Activated naive CD8-positive, alpha-beta T cell treated with anti-CD3 and anti-CD28 coated beads for 36 hours (primary cell): Measurements from ENCODE around the gene CHN2. TPM values are rescaled to one million over a fixed set of nuclear protein-coding genes. Genes with fewer than 3 reads are reported as not detected.
A peak's percentile ranks its signal among the peaks of the same experiment; 100 is the strongest.

Experiments
- DNase-seq: peaks from one replicate; pipeline ENCODE4 v3.0.0; 2021
- H3K27ac Mint-ChIP-seq: one replicate; pipeline ENCODE4 v1.8.0; 2022; ENCODE audit warnings: mild to moderate bottlenecking, moderate library complexity, mixed read lengths
- H3K27me3 Mint-ChIP-seq: one replicate; pipeline ENCODE4 v1.8.0; 2022; ENCODE audit warnings: mild to moderate bottlenecking, mixed read lengths
- H3K36me3 Mint-ChIP-seq: one replicate; pipeline ENCODE4 v1.8.0; 2021; ENCODE audit warnings: mild to moderate bottlenecking, mixed read lengths
- H3K4me1 Mint-ChIP-seq: one replicate; pipeline ENCODE4 v1.8.0; 2021; ENCODE audit warnings: mixed read lengths
- H3K4me3 Mint-ChIP-seq: one replicate; pipeline ENCODE4 v1.8.0; 2022; ENCODE audit warnings: mild to moderate bottlenecking, moderate library complexity, mixed read lengths
- H3K9me3 Mint-ChIP-seq: one replicate; pipeline ENCODE4 v1.8.0; 2022; ENCODE audit warnings: mixed read lengths
- total RNA-seq, 2 experiments: library from RNA; stranded (reverse); gene quantifications; one replicate each; pipeline ENCODE4 v1.2.3, GENCODE V29; 2021

CHN2 gene
- total RNA-seq, 2 experiments from 2014 or later = 0.80 to 1.6 TPM

DNA sequence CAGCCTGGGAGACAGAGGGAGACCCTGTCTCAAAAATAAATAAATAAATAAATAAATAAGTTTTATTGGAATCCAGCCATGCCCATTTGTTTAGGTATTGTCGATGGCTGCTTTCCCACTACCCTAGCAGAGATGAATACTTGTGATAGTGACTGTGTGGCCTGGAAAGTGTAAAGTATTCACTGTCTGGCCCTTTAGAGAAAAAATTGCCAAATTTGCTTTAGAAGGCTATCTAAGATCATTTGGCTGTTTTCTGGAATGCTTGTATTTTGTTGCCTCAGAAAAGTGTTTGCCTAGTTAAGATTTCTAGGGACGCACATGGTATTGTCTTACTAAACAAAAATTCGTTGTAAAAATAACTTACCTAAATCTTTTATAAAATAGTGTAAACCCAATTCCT lies 35.4 kb downstream of the CHN2 start:
- Mint-ChIP-seq H3K27ac (no peak overlapping the region), H3K36me3 (no peaks in the 10 kb centered on the region), H3K9me3 (peaks cover 4% of the 10 kb centered on the region), H3K4me1 (peaks cover 10% of the 10 kb centered on the region), H3K27me3 (no peaks in the 10 kb centered on the region), H3K4me3 (no peak overlapping the region)
- no peak for DNase-seq

DNA sequence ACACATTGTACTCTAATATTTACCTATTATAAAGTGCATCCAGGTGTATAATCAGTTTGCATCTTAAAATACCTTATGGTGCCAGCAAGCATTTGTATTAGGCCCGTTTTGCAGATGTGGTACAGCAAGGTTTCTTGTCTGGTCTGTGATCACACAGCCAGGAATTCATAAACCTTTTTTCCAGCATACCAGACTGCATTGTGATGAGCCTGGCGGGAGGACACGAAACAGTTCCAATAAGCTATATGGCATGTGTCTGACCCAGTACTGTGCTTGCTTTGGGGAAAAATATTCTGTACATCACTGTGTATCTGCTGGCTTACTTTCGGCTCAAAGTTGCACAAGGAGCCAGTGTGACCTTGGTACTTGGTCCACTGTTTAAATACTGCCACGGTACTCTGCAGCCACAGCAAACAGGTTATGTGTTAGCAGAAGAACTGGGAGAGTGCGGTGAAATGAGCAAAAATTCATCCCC lies 36.3 kb downstream of the CHN2 start:
- Mint-ChIP-seq H3K4me3 (no peak overlapping the region), H3K27ac (no peak overlapping the region), H3K27me3 (no peaks in the 10 kb centered on the region), H3K36me3 (no peaks in the 10 kb centered on the region), H3K9me3 (peaks cover 4% of the 10 kb centered on the region), H3K4me1 (peaks cover 11% of the 10 kb centered on the region)
- no peak for DNase-seq

DNA sequence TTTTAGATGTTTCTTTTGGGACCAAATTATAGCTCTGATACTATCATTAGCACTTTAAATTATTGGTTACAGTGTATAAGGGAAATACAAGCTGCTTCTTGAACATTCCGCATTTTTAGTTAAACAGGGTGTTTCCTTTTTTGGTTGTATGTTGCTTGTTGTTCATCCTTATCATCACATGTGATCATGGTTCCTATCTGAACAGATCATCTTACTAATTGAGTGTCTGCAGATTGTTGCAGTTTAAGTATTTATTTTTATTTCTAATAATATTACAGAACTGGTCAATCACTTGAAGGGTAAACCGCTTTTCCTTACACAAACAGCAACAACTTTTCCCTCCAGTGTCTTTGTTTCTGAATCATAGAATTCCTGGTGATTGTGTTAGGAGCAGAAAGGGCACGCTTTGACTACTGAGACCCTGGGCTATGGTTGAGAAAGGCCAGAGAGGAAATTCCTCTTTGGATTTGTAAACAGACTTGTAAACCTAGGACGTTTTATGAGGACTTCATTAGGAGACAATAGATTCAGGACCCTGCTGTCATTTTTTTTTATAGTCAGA lies 37.2 kb downstream of the CHN2 start:
- H3K9me3 Mint-ChIP-seq = peaks cover 4% of the 10 kb centered on the region
- H3K27me3 Mint-ChIP-seq = no peaks in the 10 kb centered on the region
- H3K4me1 Mint-ChIP-seq = peaks cover 11% of the 10 kb centered on the region
- H3K27ac Mint-ChIP-seq = no peak overlapping the region
- H3K4me3 Mint-ChIP-seq = no peak overlapping the region
- no peak for DNase-seq
- H3K36me3 Mint-ChIP-seq = no peaks in the 10 kb centered on the region

DNA sequence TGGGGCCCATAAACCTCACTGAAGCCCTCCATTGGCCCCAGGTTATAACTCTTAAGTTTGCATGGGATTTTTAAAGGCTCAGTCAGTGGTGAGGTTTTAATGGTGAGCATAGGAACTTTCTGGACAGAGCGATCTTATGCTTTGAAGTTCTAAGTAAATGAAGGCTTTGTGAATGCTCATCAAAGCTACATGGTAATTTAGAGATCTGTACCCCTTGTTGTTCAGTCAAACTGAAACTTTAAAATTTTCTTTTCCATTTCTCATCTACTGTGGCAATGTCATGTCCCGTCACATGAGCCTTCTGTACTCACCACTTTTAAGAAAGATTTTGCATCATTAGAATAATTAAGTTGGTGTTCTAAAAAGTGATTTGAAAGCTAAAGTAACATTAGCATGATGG lies 39.9 kb downstream of the CHN2 start:
- Mint-ChIP-seq H3K36me3 (no peaks in the 10 kb centered on the region), H3K4me1 (peaks cover 11% of the 10 kb centered on the region), H3K27me3 (peaks cover 9% of the 10 kb centered on the region), H3K27ac (no peak overlapping the region), H3K4me3 (no peak overlapping the region), H3K9me3 (peaks cover 4% of the 10 kb centered on the region)
- no peak for DNase-seq

DNA sequence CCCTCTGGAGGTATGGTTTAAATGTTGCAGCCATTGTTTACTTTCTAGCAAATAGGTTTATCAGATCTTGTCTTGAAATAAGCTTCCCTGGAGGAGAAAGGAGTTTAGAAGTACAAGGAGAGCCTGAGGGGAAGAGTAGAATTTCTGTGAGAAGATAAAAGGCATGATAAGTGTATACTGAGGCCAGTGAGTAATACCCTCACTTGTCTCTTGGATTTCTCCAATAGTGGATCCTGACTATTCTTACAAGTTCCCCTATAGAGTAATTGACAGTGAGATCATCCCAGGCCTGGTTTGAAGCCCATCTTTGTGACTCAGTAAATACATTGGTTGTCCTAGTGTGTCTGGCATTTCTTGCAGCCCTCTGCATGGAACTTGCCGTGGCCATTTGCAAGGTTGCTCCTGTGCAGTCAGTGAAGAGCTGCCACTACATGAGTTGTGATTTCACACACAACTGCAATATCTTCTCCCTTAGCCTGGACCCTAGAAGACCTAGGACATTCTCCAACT lies 41.6 kb downstream of the CHN2 start:
- no peak for DNase-seq
- H3K4me3 Mint-ChIP-seq = no peak overlapping the region
- H3K9me3 Mint-ChIP-seq = peaks cover 4% of the 10 kb centered on the region
- H3K36me3 Mint-ChIP-seq = no peaks in the 10 kb centered on the region
- H3K27me3 Mint-ChIP-seq = peaks cover 13% of the 10 kb centered on the region
- no peak overlapping the region for H3K27ac Mint-ChIP-seq
- peaks cover 11% of the 10 kb centered on the region for H3K4me1 Mint-ChIP-seq

DNA sequence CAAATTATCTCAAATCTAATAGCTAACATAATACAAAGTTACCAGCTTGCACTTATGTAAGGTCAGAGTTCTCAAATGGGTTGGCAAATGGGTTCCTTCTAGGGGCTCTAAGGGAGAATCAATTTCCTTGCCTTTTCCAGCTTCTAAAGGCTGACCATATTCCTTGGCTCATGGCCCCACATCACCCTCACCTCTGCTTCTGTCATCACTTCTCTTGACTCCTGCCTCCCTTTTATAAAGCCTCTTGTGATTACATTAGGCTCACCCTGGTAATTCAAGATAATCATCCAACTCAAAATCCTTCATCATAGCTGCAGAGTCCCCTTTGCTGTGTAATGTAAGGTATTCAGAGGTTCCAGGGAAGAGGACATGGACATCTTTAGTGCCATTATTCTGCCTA lies 42.1 kb downstream of the CHN2 start:
- no peak overlapping the region for H3K27ac Mint-ChIP-seq
- H3K4me1 Mint-ChIP-seq = peaks cover 11% of the 10 kb centered on the region
- H3K9me3 Mint-ChIP-seq = peaks cover 4% of the 10 kb centered on the region
- DNase-seq = no peak
- H3K27me3 Mint-ChIP-seq = peaks cover 13% of the 10 kb centered on the region
- no peaks in the 10 kb centered on the region for H3K36me3 Mint-ChIP-seq
- no peak overlapping the region for H3K4me3 Mint-ChIP-seq

DNA sequence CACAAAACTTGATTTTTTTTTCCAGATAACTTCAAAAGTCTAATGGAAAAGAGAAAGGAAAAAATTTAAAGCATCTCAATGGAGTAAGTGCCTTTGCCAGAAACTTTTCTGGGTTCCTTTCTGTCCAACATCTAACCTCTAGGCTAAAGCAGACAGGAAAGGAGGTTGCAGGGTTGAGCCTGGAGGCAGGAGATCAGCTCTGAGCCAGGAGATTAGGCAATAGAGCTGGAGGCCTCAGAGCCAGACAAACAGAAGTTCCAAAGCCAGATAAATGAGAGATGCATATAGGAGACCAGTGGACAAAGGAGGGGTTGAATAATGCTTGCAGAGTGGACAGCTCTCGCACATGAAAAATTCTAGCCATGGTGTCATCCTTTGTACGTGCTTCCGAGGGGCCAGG lies 42.9 kb downstream of the CHN2 start:
- Mint-ChIP-seq H3K27me3 (peaks cover 13% of the 10 kb centered on the region), H3K4me3 (no peak overlapping the region), H3K27ac (no peak overlapping the region), H3K9me3 (peaks cover 4% of the 10 kb centered on the region), H3K4me1 (peaks cover 11% of the 10 kb centered on the region), H3K36me3 (no peaks in the 10 kb centered on the region)
- DNase-seq = no peak

DNA sequence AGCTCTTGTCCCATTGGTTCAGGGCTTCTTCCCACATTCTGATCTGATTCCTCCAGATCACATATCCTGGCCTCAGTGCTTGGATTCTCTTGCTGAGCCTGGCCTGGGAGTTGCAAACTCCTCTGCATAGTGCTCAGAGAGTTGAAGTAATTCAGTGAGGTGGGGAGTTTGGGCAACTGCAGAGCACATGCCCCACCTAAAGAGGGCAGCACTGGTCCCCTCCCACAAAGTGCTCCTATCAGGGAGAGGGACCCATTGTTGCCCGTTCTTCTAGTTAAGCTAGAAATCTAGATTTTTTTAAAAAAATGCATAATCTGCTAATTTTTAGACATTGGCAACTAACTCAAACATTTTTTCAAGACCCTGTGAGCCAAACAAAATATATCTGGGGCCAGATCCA lies 45.1 kb downstream of the CHN2 start:
- Mint-ChIP-seq H3K27ac (no peak overlapping the region), H3K4me1 (peaks cover 18% of the 10 kb centered on the region), H3K36me3 (no peaks in the 10 kb centered on the region), H3K4me3 (no peak overlapping the region), H3K9me3 (no peaks in the 10 kb centered on the region), H3K27me3 (peaks cover 17% of the 10 kb centered on the region)
- peak; percentile 8 for DNase-seq

DNA sequence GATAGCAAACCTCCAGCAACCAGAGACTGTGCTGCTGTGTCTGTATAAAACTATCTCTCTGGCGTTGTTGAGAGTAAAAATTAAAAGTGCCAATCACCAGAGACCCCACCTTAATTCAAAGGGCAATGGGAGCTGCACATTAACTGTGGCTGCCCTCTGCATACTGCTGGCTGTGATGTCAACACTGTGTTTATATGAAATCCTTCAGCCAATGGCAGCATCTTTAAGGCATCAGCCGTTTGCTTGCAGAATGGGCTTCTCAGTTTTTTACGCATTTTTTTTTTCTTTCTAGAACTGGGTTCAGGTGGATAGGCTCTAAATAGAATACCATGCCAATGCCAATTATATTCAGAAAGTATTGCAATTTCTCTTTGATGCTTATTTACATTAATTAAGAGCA lies 47.7 kb downstream of the CHN2 start:
- Mint-ChIP-seq H3K4me3 (no peak overlapping the region), H3K27ac (no peak overlapping the region), H3K36me3 (no peaks in the 10 kb centered on the region), H3K27me3 (peaks cover 20% of the 10 kb centered on the region), H3K4me1 (peaks cover 16% of the 10 kb centered on the region), H3K9me3 (no peaks in the 10 kb centered on the region)
- no peak for DNase-seq

DNA sequence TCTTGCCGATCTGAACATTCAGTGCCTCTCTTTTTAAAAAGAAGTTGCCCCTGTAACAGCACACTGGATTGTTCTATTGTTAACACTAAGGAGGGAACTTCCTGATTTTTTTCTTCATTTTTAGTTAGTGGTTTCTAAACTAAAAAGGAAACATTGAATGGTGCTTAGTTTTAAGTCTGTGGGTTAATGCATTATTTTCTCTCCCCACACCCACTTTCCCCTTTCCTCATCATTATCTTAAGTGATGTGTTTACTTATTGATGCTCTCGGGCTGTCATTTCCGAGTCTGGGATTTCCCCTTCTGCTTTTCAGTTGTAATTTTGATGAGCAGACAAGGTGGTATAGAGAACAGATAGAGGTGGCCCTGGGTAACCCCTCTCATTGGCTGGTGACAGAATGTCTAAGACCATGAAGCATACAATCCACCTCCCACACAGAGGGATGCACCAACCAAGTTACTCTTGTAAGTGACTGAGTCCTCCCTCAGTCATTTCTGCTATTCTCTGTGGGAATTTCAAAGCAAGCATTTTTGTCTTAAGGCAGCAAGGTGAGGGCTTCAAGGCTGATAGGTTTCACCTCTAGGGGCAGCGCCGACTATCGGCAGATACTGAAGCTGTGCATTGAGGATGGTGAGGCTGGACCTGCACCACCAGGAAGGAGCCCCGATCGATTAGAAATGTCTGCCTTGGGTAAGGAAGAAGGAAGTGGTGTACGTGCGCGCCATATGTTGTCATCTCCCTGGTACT lies 49.5 kb downstream of the CHN2 start:
- peak overlapping the region; percentile 22 for H3K27ac Mint-ChIP-seq
- no peaks in the 10 kb centered on the region for H3K36me3 Mint-ChIP-seq
- peak; percentile 61 for DNase-seq
- H3K9me3 Mint-ChIP-seq = no peaks in the 10 kb centered on the region
- peaks cover 16% of the 10 kb centered on the region for H3K4me1 Mint-ChIP-seq
- H3K4me3 Mint-ChIP-seq = peak overlapping the region; percentile 6
- peaks cover 12% of the 10 kb centered on the region for H3K27me3 Mint-ChIP-seq

DNA sequence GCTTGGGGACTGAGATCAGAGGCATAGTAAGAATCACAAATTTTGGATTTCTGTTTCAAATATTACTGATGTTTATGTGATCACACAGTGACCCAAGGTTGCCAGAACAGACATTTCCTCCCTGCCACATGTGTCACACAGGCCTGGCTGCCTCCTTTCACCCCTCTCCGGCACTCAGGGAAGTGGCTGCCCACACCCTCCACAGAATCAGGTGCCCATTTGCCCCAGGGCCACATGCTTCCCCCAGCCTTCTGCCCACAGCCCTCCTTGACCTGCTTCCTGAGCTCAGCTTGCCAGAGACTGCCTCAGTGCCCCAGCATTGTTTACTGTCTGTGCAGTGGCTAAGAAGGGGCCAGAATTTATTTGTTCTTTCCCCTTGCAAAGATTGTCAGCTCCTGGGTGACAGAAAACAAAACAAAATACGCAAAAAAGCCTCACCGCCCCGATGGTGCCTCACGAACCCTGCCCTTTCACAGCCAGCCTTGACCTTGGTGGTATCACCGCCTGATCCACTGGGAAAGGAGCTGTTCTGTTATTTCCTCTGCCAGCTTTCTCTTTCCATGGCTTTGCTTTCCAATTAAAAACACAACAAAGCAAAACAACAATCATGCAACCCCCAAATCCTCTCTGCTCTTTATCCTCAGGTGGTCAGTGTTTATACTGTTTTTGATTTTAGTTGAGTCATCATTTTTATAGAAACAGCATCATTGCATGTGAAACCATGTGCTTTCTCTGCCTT lies 52.8 kb downstream of the CHN2 start:
- Mint-ChIP-seq H3K4me3 (no peak overlapping the region), H3K27ac (no peak overlapping the region), H3K4me1 (peaks cover 16% of the 10 kb centered on the region), H3K36me3 (no peaks in the 10 kb centered on the region), H3K9me3 (no peaks in the 10 kb centered on the region), H3K27me3 (peaks cover 7% of the 10 kb centered on the region)
- no peak for DNase-seq

DNA sequence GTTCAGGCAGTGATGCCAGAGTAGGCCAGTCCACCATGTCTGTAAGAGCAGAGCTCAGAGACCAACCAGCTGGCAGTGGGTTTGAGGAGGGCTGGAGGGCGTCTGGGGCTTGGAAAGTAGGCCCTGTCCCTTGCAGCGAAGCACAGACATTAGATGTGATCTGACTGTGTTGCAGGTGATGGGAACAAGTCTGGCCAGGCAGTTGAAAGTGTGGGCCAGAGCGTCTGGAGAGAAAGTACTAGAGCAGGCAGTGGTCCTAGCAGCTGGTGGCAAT lies 53.3 kb downstream of the CHN2 start:
- Mint-ChIP-seq H3K27me3 (peaks cover 7% of the 10 kb centered on the region), H3K27ac (no peak overlapping the region), H3K4me1 (peaks cover 16% of the 10 kb centered on the region), H3K9me3 (no peaks in the 10 kb centered on the region), H3K36me3 (no peaks in the 10 kb centered on the region), H3K4me3 (no peak overlapping the region)
- no peak for DNase-seq

DNA sequence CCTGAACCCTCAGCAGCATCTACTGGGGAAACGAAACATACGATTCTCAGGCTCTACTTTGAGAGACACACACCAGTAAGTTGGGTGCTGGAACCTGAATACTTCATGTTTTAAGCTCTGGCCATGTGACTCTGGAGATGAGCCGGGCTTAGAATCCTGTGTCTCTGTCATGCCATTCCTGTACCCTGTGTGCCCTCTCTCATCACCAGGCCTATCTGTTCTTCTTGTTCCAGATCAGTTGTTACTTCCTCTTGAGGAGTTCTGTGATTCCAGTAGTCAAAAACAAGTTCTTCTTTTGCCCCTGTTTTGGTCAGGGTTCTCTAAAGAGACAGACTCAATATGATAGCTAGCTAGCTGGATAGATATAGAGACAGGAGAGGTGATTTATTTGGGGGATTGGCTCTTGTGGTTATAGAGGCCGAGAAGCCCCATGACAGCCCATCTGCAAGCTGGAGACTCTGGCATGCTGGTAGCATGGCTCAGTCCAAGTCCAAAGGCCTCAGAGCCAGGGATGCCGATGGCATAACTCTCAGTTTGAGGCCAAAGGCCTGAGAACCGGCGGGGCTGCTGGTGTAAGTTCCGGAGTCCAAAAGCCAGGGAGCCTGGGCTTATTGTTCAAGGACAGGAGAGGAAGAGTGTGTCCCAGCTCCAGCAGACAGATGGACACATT lies 54.3 kb downstream of the CHN2 start:
- Mint-ChIP-seq H3K4me3 (no peak overlapping the region), H3K9me3 (no peaks in the 10 kb centered on the region), H3K4me1 (peaks cover 10% of the 10 kb centered on the region), H3K27me3 (peaks cover 3% of the 10 kb centered on the region), H3K36me3 (no peaks in the 10 kb centered on the region), H3K27ac (no peak overlapping the region)
- DNase-seq = no peak

DNA sequence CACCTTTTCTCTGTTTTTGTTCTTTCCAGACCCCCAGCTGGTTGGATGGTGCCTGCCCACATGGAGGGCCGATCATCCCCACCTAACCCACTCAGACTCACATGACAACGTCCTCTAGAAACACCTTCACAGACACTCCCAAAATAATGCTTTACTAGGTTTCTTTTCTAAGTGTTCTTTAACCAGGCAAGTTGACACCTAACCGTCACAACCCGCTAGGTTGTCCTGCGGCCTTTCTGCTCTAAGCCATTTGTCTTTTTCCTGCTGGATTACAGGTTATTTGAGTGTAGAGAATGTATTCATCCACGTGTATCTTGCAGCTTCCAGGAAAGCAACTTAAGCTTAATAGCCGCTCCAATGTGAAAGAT lies 54.8 kb downstream of the CHN2 start:
- H3K27me3 Mint-ChIP-seq = peaks cover 3% of the 10 kb centered on the region
- H3K9me3 Mint-ChIP-seq = no peaks in the 10 kb centered on the region
- no peak for DNase-seq
- no peaks in the 10 kb centered on the region for H3K36me3 Mint-ChIP-seq
- H3K4me3 Mint-ChIP-seq = no peak overlapping the region
- no peak overlapping the region for H3K27ac Mint-ChIP-seq
- peaks cover 5% of the 10 kb centered on the region for H3K4me1 Mint-ChIP-seq

DNA sequence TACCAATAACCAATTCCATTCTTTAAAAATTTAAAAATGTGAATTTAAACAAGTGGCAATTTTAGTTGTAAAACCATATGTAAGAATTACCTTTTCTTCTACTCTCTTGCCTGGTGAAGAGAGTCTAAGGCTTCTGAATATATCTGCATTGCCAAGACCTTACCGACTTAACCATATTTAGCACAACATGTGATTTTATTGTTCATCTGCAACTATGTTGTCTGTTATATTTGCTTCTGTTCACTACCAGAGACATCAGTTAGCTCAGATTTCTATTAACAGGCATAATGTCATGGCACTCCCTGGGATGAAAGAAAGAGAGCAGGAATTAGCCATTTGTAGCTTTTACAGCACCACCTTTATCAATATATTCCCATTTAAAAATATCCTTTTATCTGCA lies 55.3 kb downstream of the CHN2 start:
- no peaks in the 10 kb centered on the region for H3K4me1 Mint-ChIP-seq
- no peak overlapping the region for H3K27ac Mint-ChIP-seq
- no peaks in the 10 kb centered on the region for H3K36me3 Mint-ChIP-seq
- peaks cover 3% of the 10 kb centered on the region for H3K27me3 Mint-ChIP-seq
- no peak overlapping the region for H3K4me3 Mint-ChIP-seq
- no peaks in the 10 kb centered on the region for H3K9me3 Mint-ChIP-seq
- no peak for DNase-seq
